WTC11 (cell line): Measurements from ENCODE around the gene CATSPER1. TPM values are rescaled to one million over a fixed set of nuclear protein-coding genes. Genes with fewer than 3 reads are reported as not detected.

Source experiments
- ATAC-seq: fragments of 200-7000 bp; cut with Tn5 transposase; 2 replicates; pipeline ENCODE4 v1.10.0; 2021; ENCODE audit warnings: mild to moderate bottlenecking, moderate library complexity
- CTCF ChIA-PET: fragments of 300-600 bp; sonication (Branson Sonifier 250); formaldehyde crosslinking; loops from one replicate; lab custom pipeline; 2021; ENCODE audit warnings: antibody characterized with exemption; lab: Charles Lee
- POLR2A ChIA-PET: fragments of 350-600 bp; sonication (Branson Sonifier 250); formaldehyde crosslinking; loops from one replicate; lab custom pipeline; 2021; ENCODE audit warnings: antibody characterized with exemption; lab: Charles Lee
- DNase-seq: peaks from one replicate; pipeline ENCODE4 v3.0.0; 2021; ENCODE audit warnings: low spot score
- H3K27ac Mint-ChIP-seq: 2 replicates; pipeline ENCODE4 v1.8.0; 2021; ENCODE audit warnings: mixed read lengths
- H3K27me3 Mint-ChIP-seq: 2 replicates; pipeline ENCODE4 v1.8.0; 2021; ENCODE audit warnings: low read depth, mild to moderate bottlenecking, moderate library complexity, mixed read lengths
- H3K36me3 Mint-ChIP-seq: 2 replicates; pipeline ENCODE4 v1.8.0; 2021; ENCODE audit warnings: mixed read lengths
- H3K4me1 Mint-ChIP-seq: 2 replicates; pipeline ENCODE4 v1.8.0; 2022; ENCODE audit warnings: mixed read lengths
- H3K4me3 Mint-ChIP-seq: 2 replicates; pipeline ENCODE4 v1.8.0; 2021; ENCODE audit warnings: mild to moderate bottlenecking, moderate library complexity, mixed read lengths
- H3K9me3 Mint-ChIP-seq: 2 replicates; pipeline ENCODE4 v1.8.0; 2021; ENCODE audit warnings: mixed read lengths
- AR ChIP-seq: fragments of 250-450 bp; sonication (Bioruptor Pico); IDR thresholded peaks from 2 replicates; pipeline ENCODE4 v1.9.0; 2021; ENCODE audit warnings: mild to moderate bottlenecking
- ARID4B ChIP-seq: sonication (generic); formaldehyde crosslinking; IDR thresholded peaks from 2 replicates; pipeline ENCODE4 v1.8.0; 2023; ENCODE audit warnings: missing genetic modification reagents, mild to moderate bottlenecking, borderline replicate concordance
- ATF2 ChIP-seq: sonication (generic); formaldehyde crosslinking; IDR thresholded peaks from 2 replicates; pipeline ENCODE4 v1.8.1; 2022; ENCODE audit warnings: low read depth, missing genetic modification reagents, borderline replicate concordance
- E2F5 ChIP-seq: sonication (generic); formaldehyde crosslinking; IDR thresholded peaks from 2 replicates; pipeline ENCODE4 v1.8.1; 2022; ENCODE audit warnings: mild to moderate bottlenecking, moderate library complexity, missing genetic modification reagents
- ESRRA ChIP-seq: sonication (generic); formaldehyde crosslinking; IDR thresholded peaks from 2 replicates; pipeline ENCODE4 v1.8.1; 2022; ENCODE audit warnings: mild to moderate bottlenecking, missing genetic modification reagents, borderline replicate concordance
- ETV6 ChIP-seq: sonication (generic); formaldehyde crosslinking; IDR thresholded peaks from 2 replicates; pipeline ENCODE4 v1.8.1; 2022; ENCODE audit warnings: mild to moderate bottlenecking, missing genetic modification reagents
- FOXP1 ChIP-seq: sonication (generic); formaldehyde crosslinking; IDR thresholded peaks from 2 replicates; pipeline ENCODE4 v1.8.0; 2022; ENCODE audit warnings: missing genetic modification reagents, mild to moderate bottlenecking, moderate library complexity, borderline replicate concordance
- FOXP4 ChIP-seq: sonication (generic); formaldehyde crosslinking; IDR thresholded peaks from 2 replicates; pipeline ENCODE4 v1.8.0; 2022; ENCODE audit warnings: mild to moderate bottlenecking, missing genetic modification reagents
- HMGA2 ChIP-seq: fragments of 250-450 bp; sonication (Bioruptor Pico); IDR thresholded peaks from 2 replicates; pipeline ENCODE4 v1.4.0; 2021; ENCODE audit warnings: mild to moderate bottlenecking, moderate library complexity
- JAZF1 ChIP-seq: fragments of 250-450 bp; sonication (Bioruptor Pico); IDR thresholded peaks from 2 replicates; pipeline ENCODE4 v1.9.0; 2021; ENCODE audit warnings: moderate library complexity, mild to moderate bottlenecking, inconsistent platforms
- KAT7 ChIP-seq: sonication (generic); formaldehyde crosslinking; IDR thresholded peaks from 2 replicates; pipeline ENCODE4 v1.8.1; 2023; ENCODE audit warnings: missing genetic modification reagents, mild to moderate bottlenecking, borderline replicate concordance
- MYBL2 ChIP-seq: sonication (generic); formaldehyde crosslinking; IDR thresholded peaks from 2 replicates; pipeline ENCODE4 v1.8.1; 2023; ENCODE audit warnings: mild to moderate bottlenecking, moderate library complexity, missing genetic modification reagents
- NFE2L1 ChIP-seq: sonication (generic); formaldehyde crosslinking; IDR thresholded peaks from 2 replicates; pipeline ENCODE4 v1.8.1; 2023; ENCODE audit warnings: missing genetic modification reagents
- SOX15 ChIP-seq: fragments of 250-450 bp; sonication (Bioruptor Pico); IDR thresholded peaks from 2 replicates; pipeline ENCODE4 v1.9.0; 2021; ENCODE audit warnings: mild to moderate bottlenecking
- TP53 ChIP-seq: sonication (generic); formaldehyde crosslinking; IDR thresholded peaks from 2 replicates; pipeline ENCODE4 v1.8.1; 2023; ENCODE audit warnings: mild to moderate bottlenecking, missing genetic modification reagents
- ZBTB43 ChIP-seq: sonication (generic); formaldehyde crosslinking; IDR thresholded peaks from 2 replicates; pipeline ENCODE4 v1.8.1; 2023; ENCODE audit warnings: mild to moderate bottlenecking, missing genetic modification reagents
- ZNF121 ChIP-seq: sonication (generic); formaldehyde crosslinking; IDR thresholded peaks from 2 replicates; pipeline ENCODE4 v1.8.0; 2023; ENCODE audit warnings: missing genetic modification reagents
- ZNF263 ChIP-seq: sonication (generic); formaldehyde crosslinking; IDR thresholded peaks from 2 replicates; pipeline ENCODE4 v1.8.1; 2022; ENCODE audit warnings: low read depth, mild to moderate bottlenecking, moderate library complexity, missing genetic modification reagents
- ZNF317 ChIP-seq: sonication (generic); formaldehyde crosslinking; IDR thresholded peaks from 2 replicates; pipeline ENCODE4 v1.8.1; 2023; ENCODE audit warnings: low read depth, mild to moderate bottlenecking, moderate library complexity, missing genetic modification reagents, borderline replicate concordance
- ZNF423 ChIP-seq: fragments of 250-450 bp; sonication (Bioruptor Pico); IDR thresholded peaks from 2 replicates; pipeline ENCODE4 v2.1.2; 2022; ENCODE audit warnings: mild to moderate bottlenecking, moderate library complexity
- ZNF425 ChIP-seq: fragments of 250-450 bp; sonication (Bioruptor Pico); conservative IDR thresholded peaks from 2 replicates; pipeline ENCODE4 v1.9.0; 2021; ENCODE audit warnings: mild to moderate bottlenecking
- total RNA-seq: library from RNA; stranded (reverse); gene quantifications from 3 replicates; pipeline ENCODE4 v1.2.3, GENCODE V29; 2021

Gene CATSPER1
- total RNA-seq, 1 experiment from 2014 or later = not detected

- TF ChIP-seq AR (CRISPR knock-in tag) (no peak), ZNF263 (CRISPR knock-in tag) (no peak), E2F5 (peak; percentile 80; the same call in 1 of the 2 replicates), TP53 (no peak), MYBL2 (CRISPR knock-in tag) (peak; percentile 81), ARID4B (CRISPR knock-in tag) (peak; percentile 64; the same call in 1 of the 2 replicates), NFE2L1 (0 out of 2 replicates have a peak, but pooled peaks have one; percentile 25), ZNF121 (CRISPR knock-in tag) (no peak), SOX15 (CRISPR knock-in tag) (no peak), ESRRA (CRISPR knock-in tag) (no peak), ETV6 (CRISPR knock-in tag) (peak; percentile 90)
Observed at GRCh38 chr11:66001942-66002647, 24.2 kb downstream of the CATSPER1 start, which contains the start of the genes BANF1 and EIF1AD (continued).

GRCh38 chr11:65997286-65997685, 29.0 kb downstream of the CATSPER1 start:
- no peak for DNase-seq
- Mint-ChIP-seq H3K27ac (no peak overlapping the region), H3K4me1 (peaks cover 4% of the 10 kb centered on the region), H3K27me3 (no peaks in the 10 kb centered on the region), H3K9me3 (no peaks in the 10 kb centered on the region), H3K4me3 (no peak overlapping the region), H3K36me3 (peaks cover 42% of the 10 kb centered on the region)
- POLR2A ChIA-PET = no interaction called here
- ATAC-seq = no peak
- CTCF ChIA-PET = no interaction called here
- no peak for TF ChIP-seq ZNF423 (CRISPR knock-in tag)
- no peak for TF ChIP-seq FOXP1 (CRISPR knock-in tag)
- no peak for TF ChIP-seq ZBTB43
- TF ChIP-seq KAT7 (CRISPR knock-in tag) = no peak
- no peak for TF ChIP-seq JAZF1
- no peak for TF ChIP-seq ATF2
- no peak for TF ChIP-seq HMGA2 (CRISPR knock-in tag)
- no peak for TF ChIP-seq MYBL2 (CRISPR knock-in tag)
- no peak for TF ChIP-seq TP53
- no peak for TF ChIP-seq ZNF425 (CRISPR knock-in tag)
- no peak for TF ChIP-seq ZNF317
- no peak for TF ChIP-seq FOXP4
